COLO668 (cell line): ENCODE measurements around the gene NFIA.
A peak's percentile ranks its signal among the peaks of the same experiment; 100 is the strongest.

Experiments
- DNase-seq: peaks from one replicate; lab custom pipeline; 2025; ENCODE audit not compliant: unreplicated experiment; lab: John Stamatoyannopoulos, UW

Gene NFIA

GRCh38 chr1:61419657-61420056, 337.3 kb downstream of the NFIA start:
- no peak for DNase-seq

GRCh38 chr1:61420243-61420642, 337.9 kb downstream of the NFIA start:
- DNase-seq, result no peak

- no peak for DNase-seq
Measured at GRCh38 chr1:61420909-61421835, 338.8 kb downstream of the NFIA start.

GRCh38 chr1:61423643-61424042, 341.3 kb downstream of the NFIA start:
- no peak for DNase-seq

GRCh38 chr1:61424382-61424781, 342.0 kb downstream of the NFIA start:
- DNase-seq, result peak; percentile 29

- no peak for DNase-seq
Measured at GRCh38 chr1:61425040-61425439, 342.7 kb downstream of the NFIA start.

- peak; percentile 36 for DNase-seq
Measured at GRCh38 chr1:61426254-61426653, 343.9 kb downstream of the NFIA start.

- DNase-seq, result no peak
Measured at GRCh38 chr1:61426885-61427284, 344.5 kb downstream of the NFIA start.

GRCh38 chr1:61427510-61427909, 345.1 kb downstream of the NFIA start:
- no peak for DNase-seq

- no peak for DNase-seq
Measured at GRCh38 chr1:61428146-61428545, 345.8 kb downstream of the NFIA start.

GRCh38 chr1:61432616-61433388, 350.4 kb downstream of the NFIA start:
- DNase-seq, result no peak

- DNase-seq, result no peak
Measured at GRCh38 chr1:61433646-61434045, 351.3 kb downstream of the NFIA start.

GRCh38 chr1:61434276-61434675, 351.9 kb downstream of the NFIA start:
- DNase-seq, result no peak

GRCh38 chr1:61435226-61435625, 352.9 kb downstream of the NFIA start:
- no peak for DNase-seq

- DNase-seq, result no peak
Measured at GRCh38 chr1:61436016-61436415, 353.7 kb downstream of the NFIA start.

- DNase-seq, result no peak
Measured at GRCh38 chr1:61436491-61437120, 354.2 kb downstream of the NFIA start.

- no peak for DNase-seq
Measured at GRCh38 chr1:61439234-61439633, 356.9 kb downstream of the NFIA start.

- DNase-seq, result no peak
Measured at GRCh38 chr1:61441723-61442262, 359.4 kb downstream of the NFIA start.

- DNase-seq, result no peak
Measured at GRCh38 chr1:61442544-61442943, 360.2 kb downstream of the NFIA start.

- no peak for DNase-seq
Measured at GRCh38 chr1:61444288-61444687, 361.9 kb downstream of the NFIA start.

GRCh38 chr1:61445269-61445825, 363.0 kb downstream of the NFIA start:
- no peak for DNase-seq
